HG03175 (cell line): ENCODE results near the gene PPP1R11.
A peak's percentile ranks its signal among the peaks of the same experiment; 100 is the strongest.

Source experiments
- ATAC-seq: cut with Tn5 transposase; IDR thresholded peaks from one replicate; pipeline ENCODE4 v1.9.1; 2021; ENCODE audit warnings: mild to moderate bottlenecking, moderate library complexity; ENCODE audit not compliant: unreplicated experiment

Gene PPP1R11

DNA sequence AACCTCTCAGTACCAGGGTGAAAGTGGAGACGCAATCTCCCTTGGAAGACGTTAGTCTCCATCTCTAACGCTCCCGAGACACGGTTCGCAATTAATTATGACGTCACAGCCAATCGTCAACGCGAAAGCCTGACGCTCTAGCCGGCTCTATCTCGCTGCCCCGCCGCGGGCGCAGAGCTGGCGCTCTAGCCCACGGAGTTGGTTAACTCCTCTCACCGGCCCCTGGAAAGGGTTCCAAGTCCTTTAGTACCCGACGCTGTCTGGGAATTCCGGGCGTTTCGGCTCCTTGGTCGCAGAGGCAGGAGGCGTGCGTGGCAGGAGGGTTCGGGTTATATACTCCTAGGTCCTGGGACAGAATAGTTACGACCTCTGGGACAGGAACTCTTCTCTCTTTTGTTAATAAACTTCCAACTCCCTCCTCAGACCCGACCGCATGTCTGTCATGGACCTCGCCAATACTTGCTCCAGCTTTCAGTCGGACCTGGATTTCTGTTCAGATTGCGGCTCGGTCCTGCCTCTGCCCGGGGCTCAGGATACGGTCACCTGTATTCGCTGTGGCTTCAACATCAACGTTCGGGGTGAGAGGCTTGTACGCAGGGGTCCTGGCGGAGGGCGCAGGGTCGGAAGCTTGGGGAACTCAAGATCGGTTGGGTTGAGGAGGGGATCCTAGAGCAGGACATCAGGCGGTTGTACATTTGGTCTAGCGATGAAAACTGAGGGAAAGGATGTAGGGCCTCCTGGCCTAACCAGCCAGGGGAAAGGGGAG is 5.7 kb upstream of the PPP1R11 start, which contains the start of gene POLR1H:
POLR1H (plus strand) TSS at position 174 of the 766 bp plus-strand sequence; CDS start at position 434, 260 bp downstream.
- peak; percentile 95 for ATAC-seq

DNA sequence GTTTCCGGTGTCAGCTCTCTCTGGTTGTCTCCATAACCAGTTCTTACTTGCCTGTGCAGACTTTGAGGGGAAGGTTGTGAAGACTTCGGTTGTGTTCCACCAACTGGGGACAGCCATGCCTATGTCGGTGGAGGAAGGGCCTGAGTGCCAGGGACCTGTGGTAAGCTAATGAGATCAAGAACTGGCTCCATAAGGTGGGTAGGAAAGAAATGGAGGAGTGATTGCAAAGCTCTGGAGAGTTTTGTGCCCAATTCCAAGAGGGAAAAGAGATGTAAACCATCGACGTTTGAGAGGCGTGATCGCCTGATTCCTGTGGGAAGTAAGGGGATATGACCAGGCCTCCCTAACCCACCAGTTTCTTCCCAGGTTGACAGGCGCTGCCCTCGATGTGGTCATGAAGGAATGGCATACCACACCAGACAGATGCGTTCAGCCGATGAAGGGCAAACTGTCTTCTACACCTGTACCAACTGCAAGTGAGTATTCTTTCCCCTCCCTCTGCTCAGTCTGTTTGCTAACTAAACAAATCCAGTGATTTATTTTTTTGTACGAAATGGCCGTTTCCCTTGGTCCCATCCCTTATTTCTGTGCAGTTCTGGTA is 5.0 kb upstream of the PPP1R11 start:
- peak; percentile 31 for ATAC-seq

DNA sequence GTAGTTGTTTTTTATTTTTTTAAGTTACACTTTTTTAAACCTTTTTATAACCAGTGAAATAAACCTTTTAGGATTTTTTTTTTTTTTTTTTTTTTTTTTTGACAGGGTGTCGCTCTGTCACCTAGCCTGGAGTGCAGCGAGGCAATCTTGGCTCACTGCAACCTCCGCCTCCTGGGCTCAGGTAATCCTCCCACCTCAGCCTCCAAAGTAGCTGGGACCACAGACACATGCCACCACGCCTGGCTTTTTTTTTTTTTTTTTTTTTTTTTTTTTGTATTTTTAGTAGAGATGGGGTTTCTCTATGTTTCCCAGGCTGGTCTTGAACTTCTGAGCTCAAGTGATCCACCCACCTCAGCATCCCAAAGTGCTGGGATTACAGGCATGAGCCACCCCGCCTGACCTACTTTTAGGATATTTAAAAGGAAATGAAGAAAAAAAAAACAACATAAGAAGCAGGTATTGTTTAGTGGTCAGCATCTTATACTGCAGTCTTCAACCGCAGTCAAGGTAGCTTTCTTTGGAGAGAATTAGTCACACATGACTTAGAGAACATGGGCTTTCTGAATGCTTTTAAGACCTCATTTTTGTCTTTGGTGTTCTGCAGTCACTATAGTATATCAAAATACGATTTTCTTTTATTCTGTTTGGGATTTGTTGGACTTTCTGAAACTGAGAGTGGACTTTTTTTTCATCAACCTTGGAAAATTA is 4.4 kb upstream of the PPP1R11 start:
- no peak for ATAC-seq

DNA sequence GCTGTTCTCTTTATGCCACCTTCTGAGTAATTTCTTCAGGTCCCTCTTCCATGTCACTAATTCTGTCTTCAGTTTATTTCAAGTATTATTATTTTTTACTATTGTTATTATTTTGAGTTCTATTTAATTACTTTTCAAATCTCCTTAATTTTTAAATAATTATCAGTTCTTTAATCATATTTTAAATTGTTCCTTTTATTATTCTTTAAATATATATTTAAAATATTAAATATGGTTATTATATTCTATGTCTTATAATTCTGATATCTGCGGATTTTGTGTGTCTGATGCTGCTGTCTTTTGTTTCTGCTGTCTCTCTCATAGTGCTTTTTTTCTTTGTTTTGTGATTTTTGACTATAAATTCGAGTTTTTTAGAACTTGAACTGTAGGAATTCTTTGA is 3.7 kb upstream of the PPP1R11 start:
- ATAC-seq = no peak

DNA sequence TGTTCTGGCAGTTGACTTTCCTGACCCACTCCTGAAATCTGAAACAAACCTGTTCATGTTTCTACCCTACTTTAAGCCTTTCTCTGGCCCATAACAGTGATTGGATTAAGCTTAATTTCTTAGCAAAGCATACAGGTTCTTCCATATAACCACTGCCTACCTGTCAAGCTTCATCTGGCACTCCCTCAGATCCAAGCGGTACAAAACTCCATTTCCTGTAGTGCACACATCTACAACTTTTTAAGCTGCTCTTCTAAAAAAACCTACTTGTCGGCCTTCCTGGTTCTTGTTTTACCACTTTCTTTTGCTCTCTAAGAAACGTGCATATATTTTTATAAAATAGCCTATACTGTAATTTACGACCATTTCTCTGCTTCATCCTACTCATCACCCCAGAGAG is 916 bp upstream of the PPP1R11 start:
- ATAC-seq = no peak

DNA sequence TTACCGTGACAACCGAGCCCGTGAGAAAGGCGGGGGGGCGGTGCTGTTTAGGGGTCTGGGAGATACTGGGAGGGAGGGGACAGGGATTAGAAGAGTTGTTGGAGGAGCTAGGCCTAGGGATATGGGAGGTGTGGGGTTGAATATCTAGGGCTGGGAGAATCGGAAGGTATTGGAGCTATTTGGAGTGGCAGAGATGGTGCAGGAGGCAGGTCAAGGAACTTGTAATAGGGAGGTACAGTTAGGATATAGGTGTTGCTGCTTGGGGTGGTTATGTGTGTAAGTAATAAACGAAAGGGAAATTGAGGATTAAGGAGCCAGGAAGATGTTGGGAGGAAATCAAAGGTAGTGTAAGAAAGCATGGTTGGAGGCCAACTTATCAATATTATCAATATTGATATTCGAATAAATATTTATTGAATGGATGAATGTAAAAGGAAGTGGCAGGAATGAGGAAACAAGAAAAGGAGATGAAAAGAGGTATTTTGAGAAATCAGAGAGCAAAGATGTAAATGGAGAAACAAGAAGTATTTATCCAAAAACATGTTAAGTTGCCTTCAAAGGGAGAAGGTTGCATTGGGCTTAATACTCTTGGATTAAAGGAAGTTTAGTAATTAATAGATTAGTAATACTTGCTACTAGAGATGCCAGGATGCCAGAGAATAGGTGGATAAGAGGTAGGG is 602 bp downstream of the PPP1R11 start:
- ATAC-seq = no peak

DNA sequence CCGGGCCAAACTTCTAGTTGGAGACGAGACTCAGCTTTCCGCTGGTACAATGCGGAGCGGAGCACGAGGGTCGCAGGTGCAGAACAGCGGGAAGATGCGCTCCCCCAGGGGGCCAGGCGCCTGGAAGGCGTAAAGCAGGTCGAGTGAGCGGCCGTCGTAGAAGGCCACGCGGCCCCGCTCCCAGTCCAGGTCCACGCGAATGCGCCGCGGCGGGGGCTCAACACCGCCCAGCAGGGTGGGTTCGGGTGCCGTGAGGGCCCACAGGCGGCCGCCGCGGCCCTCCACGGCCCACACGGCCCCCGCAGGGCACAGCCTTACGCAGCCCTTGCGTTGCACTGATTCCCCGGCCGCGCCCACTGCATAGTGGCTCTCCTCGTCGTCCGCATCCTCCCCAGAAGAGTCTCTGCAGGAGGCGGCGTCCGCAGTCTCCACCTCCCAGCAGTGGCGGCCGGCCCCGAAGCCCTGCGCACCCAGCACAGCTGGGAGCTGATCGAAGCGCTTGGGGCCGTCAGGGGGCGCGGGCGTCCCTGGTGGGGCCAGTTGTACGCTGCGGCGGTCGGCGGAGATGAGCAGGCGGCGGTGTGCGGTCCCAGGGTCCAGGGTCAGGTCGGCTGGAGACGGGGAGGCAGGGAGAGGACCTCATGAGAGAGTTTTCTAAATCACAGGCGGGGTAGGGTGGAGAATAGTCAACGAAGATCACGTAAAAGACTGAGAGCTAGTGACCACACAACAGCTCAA is 4.3 kb downstream of the PPP1R11 start:
- no peak for ATAC-seq

DNA sequence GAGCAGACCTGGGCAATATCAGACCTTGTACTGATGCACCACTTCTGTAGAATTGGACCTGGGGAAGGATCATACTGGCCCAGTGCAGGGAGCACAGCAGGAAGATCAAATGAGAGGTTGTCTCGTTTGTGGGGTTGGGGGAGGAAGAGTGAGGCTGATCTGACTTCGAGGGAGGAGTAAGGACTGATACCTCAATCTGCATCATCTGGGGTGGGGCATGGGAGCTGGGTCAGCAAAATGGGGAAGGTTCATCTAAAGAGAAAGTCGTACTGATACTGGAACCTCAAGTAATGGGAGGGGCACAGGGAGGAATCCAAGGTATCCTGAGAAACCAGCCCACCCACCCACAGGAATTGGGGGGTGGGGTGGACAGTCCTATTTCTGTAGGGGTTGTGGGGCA is 4.9 kb downstream of the PPP1R11 start:
- ATAC-seq = no peak

DNA sequence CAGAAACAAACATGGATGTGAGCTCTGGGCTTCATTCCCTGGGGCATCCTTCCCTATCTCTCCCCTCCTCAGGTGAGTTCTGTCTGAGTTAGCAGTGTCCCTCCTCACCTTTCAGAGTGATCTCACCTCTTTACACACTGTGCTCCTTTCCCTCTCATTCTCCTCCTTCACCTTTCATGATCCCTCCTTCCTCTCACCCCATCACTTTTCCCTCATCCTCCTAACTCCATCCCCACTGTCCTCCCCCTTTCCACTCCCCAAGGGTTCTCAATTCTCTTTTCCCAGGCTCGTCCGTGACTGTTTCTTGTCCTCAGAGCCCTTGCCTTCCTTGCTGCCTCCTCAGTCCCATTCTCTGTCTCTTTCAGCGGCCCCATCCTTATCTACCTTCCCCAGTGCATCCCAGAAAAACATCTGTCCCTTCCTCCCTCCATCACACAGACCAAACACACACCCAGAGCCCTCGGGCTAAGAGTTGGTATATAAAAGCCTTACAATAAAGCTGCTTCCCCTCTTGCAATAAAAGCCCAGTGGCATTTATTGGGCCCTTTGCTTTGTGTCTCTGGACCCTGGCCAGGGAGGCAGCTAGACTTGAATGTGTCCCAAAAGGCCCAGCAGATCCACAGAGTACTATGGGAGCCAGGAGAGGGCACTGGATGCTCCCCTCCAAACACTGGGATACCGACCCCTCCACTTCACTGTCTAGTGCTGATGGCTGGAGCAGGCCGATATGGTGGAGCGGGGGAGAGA is 6.7 kb downstream of the PPP1R11 start:
- no peak for ATAC-seq

DNA sequence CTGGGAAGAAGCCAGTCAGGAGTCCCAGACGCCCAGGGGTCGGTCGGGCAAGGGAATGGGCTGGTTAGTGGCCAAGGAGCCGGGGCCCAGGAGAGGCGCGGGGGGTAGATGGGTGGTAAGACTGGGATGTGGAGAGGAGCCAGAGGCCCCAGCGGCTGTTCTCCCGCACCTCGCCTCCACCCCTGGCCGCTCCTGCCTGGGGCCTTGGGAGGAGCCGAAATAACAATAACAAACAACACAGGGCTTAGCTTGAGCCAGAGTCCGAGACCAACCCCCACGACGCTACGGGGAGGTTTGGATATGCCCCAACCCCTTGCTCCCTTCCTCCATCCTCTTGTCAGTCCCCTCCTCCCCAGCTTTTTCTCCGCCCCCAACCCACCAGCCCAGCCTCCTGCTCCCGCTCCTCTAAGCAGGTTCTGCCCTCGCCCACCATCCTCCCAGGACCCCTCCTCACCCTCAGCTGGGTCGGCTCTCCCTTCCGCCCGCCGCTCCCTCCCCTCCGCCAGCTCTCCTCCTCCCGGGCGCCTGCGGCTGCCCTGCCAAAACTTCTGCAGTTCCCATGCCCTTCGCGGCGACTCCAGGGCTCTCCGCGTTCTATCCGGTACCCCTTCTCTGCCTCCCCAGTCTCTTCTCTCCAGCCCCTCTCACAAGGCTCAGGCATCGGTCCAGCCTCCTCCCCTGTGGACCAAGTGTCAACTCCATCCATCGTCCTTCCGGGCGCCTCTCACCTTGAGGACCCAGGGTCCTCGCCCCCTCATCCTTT is 7.5 kb downstream of the PPP1R11 start:
- ATAC-seq = no peak

DNA sequence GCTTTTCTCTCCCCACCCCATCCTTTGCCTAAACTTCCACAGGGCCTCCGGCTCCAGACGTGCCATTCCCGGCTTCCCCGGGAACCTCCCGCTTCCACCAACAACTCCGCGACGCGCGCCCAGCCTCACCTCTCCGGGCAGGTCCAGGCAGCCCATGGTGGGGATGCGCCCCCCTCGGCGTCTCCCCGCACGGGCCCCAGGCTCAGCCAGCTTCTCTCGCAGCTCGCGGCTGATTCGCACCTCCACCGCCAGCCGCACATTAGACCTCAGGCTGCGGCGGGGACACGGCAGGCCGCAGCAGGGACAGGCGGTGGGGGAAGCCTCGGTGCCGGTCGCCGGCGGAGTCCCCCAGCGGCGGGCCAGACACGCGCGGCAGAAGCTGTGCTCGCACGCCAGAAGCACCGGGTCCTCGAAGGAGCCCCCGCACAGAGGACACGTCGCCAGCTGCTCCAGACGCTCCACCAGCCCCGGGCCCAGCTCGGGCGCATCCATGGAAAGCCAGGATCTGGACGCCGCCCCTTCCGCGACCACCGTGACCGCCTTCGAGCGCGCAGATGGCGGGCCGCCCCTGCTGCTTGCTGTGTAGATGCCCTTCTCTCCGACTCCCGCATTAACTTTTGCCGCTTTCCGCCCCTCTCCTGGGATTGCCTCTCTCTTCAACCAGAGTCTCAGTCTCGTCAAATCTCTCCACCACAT is 8.2 kb downstream of the PPP1R11 start, which contains the start of gene RNF39:
RNF39 (minus strand) TSS at position 676 of the 696 bp plus-strand sequence; CDS start at position 492, 184 bp downstream.
- no peak for ATAC-seq

DNA sequence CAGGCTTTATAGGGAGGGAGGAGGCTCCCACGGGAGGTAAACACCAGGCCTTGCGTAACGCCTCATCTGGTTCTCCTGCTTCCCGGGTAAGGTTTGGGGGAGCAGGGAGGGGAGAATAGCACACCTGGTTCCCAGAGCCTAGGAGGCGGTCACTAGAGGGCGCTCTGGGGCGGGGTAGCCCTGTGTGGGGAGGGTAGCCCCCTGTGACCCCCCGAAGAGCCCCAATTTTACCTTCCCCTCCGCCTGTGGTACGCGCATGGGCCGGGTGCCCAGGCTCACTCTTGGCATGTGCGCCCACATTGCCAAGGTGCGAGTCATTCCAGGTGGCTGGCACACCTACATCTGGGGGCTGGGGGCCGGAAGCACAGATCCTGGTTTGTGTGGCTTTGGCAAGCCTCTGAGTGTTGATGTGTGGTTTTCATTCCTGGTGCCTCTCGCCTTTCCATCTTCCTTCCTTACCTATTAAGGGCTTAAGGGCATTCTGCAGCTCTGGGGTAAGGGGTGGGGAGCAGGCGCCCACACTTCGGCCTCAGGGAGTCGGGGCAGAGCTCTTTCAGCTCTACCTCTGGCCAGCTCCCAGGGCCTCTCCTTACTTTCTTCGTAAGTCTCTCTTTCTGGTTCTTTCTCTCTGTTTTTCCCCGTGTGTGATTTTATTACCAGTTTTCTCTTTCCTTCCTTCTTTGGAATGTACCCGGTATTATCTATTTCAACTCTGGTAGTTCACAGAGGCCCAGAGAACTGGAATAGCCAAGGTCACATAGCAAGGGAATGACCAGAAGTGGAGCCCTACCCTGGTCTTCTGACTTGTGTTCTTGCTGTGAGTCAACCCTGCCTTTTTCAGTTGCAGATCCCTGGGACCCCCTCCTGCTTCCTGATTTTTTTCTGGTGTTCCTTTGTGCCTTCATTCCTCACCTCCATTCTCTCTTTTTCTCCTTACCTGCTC is 9.1 kb downstream of the PPP1R11 start:
- no peak for ATAC-seq

DNA sequence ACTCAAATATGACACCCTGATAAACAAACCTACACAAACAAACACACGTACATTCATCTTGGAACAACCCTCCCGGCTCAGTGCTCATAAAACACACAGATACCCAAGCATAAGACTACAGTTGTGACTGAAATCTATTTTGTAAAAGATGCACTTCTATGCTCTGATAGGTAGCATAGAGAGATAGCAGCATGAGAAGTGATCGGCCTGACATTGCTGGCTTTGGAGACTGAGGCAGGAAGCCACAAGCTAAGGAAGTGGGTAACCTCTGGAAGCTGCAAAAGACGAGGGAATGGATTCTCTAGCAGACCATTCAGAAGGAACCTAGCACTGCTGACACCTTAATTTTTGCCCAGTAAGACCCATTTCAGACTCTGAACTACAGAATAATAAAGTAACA is 10.2 kb downstream of the PPP1R11 start:
- no peak for ATAC-seq

DNA sequence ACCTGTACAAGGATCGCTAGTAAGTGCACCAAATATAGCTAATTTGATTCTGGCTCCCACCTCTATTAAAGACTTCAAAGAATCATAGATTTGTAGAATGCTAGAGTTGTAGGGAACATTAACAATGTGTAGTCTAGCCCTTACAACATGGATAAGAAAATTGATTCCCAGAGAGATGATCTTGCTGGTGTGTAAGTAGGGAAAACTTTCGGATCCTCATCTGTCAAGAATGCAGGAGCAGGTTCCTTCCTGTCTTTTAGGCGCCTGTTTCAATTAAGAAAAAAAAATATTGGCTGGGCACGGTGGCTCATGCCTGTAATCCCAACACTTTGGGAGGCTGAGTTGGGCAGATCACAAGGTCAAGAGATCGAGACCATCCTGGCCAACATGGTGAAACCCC is 20.9 kb downstream of the PPP1R11 start:
- ATAC-seq = no peak

DNA sequence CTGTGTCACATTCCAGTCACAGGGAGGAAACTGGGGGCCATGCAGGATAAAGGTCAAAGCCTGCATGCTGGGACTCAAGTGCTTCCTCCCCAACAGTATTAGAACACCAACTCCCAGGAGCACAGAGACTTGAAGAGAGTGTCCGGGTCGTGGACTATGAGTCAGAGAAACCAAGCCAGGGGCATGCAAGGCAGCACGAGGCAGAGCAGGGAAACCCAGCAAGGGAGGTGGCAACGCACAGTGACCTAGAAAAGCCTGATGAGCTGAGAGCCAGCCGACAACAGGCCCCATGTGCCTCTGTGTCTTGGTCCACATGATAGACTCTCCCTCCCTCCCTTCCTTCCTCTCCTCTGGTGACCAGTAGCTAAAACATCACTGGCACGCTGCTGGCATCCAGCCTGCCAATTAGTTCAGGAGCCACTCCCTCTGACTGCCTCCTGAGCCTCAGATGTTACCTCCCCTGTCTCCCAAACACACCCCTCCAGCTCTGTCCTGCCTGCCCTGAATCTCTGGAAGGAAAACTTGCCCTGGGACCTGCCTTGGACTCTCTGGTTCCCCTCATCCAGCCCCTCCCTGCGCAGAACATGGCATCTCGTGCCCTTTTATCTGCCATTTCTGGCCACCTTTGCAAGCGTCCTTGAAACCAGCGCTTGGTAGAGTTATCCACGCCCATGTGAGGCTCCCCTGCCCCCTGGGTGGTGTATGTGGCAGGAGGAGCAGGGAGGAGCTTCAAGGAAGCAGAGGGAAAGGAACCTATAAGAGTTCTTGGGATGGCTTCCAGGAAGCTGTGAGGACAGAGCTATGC is 24.8 kb downstream of the PPP1R11 start:
- ATAC-seq = no peak

DNA sequence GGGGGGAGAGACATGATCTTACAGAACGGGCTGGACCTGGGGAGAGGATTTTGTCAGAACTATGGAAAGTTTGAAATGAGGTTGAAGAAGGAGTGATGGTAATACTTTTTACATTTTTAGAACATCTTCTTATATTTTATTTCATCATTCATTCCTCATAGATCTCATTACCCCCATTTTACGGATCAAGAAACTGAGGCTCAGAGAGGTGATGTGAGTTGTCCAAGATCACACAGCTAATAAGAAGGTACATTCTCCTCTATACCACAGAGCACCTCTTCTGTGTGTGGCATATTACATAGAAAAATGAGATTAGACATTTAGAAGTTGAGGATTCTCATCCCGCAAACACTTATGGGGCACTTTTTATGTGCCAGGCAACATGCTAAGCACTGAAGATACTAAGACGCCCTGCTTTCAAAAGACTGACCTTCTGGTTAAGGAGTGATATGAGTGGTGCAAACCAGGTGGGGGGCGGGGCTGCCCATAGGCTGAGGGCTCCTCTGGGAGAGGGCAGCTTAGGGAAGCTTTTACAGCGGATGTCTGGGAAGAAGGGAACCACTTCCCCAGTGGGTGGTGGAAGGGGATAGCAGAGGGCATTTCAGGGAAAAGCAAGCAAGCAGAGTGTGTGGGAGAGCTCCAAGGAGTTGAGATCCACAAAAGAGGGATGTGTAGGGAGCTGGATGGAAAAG is 26.0 kb downstream of the PPP1R11 start:
- ATAC-seq = no peak
